Measurements from ENCODE around the gene SLC39A13. TPM values are rescaled to one million over a fixed set of nuclear protein-coding genes. Genes with fewer than 3 reads are reported as not detected.

SLC39A13 gene
- 118 and 133 TPM in 2 replicates for total RNA-seq

DNA sequence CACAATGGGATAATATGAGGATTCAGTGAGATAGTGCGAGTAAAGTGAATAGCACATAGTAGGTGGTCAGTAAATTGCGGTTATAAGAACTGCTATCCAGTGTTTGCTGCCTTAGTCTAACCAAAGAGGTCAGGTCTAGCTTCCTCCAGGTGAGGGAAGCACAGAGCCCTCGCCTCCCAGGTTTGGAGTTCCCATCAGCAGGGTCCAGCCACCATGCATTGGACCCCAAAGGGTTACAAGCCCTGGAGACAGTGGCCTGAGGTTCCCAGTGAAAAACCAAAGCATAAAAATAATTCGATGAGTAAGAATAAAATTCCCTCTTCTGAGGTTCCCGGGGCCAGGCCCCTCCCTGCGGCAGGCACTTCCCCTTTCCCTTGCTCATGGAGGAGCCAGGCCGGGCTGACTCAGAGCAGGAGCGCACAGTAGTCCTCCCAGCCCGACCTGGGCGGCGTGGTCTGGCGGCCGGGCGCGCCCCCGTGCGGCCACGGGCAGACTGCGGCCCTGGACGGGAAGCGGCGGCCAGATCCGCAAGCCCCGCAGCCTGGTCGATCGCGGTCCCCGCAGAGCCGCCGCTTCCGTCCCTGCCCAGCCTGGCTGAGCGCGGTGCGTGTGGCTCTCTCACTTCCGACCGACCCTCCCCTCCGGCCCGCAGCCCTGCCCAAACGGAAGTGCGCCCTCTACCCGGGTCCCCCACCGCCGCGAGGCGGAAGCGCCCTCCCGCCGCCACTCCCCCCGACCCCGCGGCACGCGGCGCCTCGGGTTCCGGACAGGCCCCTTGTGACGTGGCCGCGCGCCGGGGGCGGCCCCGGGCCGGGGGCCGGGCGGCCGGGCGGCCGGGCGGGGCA lies at the start of gene SLC39A13:
Gene SLC39A13 (plus strand): TSS at position 845 of the 845 bp plus-strand sequence. CDS start 1,505 bp downstream, outside the sequence.
- peak; percentile 47 for DNase-seq (ENCODE audit: extremely low read depth, low read depth, low spot score)

DNA sequence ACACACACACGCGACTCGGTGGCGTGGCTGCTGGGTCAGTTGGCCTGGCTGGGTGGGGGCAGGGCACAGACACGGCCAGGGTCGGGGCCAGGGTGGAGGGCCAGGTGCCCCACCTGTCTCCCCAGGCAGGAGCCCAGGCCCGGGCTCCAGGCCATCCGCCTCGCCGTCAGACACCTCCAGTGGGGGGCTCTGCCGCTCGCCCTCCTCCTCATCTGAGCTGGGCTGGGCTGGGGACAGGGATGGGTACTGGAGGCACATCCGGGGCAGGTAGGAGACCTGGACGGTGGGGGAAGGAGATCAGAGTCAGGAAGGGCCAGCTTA lies 49.7 kb upstream of the SLC39A13 start:
- no peak for DNase-seq (ENCODE audit: extremely low read depth, low read depth, low spot score)

DNA sequence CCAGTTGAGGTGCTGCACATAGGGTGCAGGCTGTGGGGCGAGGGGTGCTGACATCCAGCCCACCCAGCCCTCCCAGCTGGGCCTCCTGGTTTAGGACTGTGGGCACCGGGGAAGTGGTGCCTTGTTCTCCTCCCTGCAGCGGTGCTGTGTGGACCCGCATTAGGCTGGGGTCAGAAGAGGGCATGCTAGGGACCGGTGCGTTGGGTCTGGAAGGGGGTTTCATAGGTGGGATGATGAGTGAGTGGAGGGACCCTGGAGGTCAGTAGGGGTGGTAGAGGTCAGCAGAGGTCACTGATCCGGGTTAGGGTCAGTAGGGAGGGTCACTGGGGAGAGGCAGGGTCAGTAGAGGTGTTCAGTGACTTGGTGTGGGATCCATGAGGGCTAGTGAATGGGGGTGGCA lies 49.2 kb upstream of the SLC39A13 start:
- DNase-seq (ENCODE audit: extremely low read depth, low read depth, low spot score), result no peak

DNA sequence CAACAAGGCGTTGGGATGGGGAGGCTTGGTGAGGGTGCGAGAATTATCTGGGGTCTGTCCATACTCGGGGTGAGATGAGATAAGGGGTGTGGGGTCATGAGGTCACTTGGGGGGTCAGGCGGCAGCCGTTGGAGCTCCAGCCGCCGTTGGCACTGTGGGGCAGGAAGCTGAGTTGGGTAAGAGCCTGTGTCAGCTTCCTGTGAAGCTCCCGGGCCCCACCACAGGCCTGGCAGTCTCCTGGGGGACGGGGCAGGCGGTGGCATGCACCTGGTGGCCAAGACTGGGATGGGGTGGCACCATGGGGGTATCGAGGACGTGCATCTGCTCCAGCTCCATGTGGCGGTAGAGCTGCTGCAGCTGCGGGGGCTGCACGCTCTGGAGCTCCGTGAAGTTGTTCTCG lies 48.8 kb upstream of the SLC39A13 start:
- DNase-seq (ENCODE audit: extremely low read depth, low read depth, low spot score), result no peak

DNA sequence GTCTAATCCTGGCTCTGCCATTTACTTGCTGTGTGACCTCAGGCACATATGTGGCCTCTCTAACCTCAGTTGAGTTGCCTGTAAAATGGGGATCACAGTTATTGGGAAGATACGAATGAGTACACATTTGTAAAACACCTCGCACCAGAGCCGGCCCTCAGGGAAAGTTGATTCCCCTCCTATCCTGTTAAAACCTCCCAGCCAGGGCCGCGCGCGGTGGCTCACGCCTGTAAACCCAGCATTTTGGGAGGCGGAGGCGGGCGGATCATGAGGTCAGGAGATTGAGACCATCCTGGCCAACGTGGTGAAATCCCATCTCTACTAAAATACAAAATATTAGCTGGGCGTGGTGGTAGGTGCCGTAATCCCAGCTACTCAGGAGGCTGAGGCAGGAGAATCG lies 48.0 kb upstream of the SLC39A13 start:
- no peak for DNase-seq (ENCODE audit: extremely low read depth, low read depth, low spot score)

DNA sequence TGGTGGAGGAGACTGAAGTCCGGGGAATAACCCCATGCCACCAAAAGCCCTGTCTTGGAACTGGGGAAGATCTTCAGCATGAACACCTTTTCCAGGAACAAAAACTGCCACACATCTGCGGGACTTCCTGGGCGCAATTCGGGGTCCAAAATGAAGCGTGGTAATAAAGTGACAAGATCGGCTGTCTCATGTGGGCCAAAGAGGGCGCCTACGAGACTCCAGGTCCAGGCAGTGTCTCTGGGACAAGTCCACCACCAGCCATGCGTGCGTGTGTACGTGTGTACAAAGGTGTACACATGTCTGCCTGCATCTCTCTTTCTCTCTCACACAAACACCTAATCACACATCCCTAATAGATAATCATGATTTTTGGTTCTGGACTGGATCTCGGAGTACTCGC lies 47.0 kb upstream of the SLC39A13 start:
- no peak for DNase-seq (ENCODE audit: extremely low read depth, low read depth, low spot score)

DNA sequence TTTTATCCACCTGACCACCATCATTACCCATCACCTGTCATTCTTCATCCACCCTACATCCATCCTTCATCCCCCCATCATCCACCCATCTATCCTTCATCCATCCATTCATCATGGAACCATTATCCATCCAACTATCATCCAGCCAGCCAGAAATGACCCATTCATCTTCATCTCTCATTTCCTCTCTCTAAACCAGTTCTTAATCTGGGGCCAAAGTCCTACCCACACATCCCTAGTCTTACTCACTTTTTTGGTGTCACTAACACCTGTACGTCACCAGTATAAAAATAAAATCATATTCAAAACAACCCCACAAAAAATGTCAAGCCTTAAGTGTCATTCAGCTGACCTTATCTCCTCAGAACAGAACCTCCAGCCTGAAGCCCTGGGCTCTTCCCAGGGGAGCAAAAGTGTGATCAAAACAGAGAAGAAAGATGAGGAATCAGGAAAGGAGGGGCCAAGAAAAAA lies 42.3 kb upstream of the SLC39A13 start:
- no peak for DNase-seq (ENCODE audit: extremely low read depth, low read depth, low spot score)

DNA sequence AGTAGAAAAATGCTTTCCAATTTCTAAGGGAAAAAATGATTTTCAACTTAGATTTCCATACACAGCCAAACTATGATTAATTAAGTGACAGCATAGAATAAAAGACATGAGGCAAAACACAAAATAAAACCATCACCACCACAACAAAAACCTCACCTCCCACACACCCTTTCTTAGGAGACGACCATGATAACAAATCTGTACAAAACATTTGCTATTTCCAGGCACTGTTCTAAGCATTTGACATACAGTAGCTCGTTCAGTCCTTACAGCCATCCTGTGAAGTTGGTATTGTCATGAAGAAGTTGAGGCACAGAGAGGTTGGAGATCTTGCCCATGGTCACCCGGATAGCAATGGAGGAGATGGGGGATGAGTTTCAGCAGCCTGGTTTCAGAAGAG lies 38.7 kb upstream of the SLC39A13 start:
- no peak for DNase-seq (ENCODE audit: extremely low read depth, low read depth, low spot score)

DNA sequence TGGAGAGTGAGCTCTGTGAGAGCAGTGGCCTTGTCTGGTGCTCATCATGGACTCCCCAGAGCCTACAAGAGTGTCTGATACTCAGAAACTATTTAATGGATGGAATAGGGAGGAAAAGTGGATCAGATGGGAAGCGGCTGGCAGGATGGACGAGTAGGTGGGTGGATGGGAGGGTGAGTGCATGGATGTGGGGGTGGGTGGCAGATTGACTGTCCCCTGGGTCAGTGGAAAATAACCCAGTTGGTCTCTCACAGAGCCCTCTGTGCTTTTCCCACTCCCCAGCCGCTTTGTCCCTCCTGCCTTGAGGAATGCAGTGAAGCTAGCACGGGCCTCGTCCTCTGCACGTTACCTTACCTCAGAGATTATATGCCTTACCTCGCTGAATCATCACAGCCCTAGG lies 36.0 kb upstream of the SLC39A13 start:
- no peak for DNase-seq (ENCODE audit: extremely low read depth, low read depth, low spot score)

DNA sequence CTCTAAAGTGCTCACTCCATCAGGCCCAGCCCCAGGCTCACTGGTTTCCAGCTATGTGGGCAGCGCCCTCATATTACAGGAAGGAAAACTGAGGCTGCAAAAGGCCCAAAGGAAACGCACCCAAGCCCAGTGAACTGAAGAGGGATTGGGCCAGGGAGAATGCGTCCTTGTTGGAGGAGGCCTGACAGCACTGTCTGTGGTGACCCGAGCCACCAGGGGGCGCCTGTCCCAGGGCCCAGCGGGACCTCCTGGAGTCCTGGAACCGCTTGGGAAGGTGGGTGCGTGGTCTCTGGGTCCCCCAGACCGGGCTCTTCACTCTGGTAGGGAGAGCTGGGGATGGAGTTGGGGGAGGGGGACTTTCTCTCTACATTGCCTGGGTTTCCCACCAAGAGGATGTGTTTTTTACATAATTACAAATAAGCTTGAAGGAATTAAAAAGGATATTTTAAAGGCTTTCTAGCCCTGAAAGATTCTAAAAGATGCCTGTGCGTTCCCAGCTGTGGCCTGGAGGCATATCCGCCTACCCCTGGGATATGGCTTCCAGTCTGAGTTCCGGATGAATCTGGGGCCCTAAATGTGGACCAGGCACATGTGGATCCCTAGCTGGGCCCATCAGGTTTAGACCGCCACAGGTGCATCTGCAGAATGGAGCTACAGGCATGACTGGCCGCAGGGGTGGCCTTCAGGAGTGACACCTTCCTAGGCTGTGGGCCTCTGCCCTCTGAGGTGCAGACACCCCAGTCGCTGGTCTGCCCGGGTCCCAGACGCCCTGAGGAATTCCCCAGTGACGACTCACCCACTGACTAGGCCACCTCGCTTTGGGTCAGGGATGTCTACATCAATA lies 34.3 kb upstream of the SLC39A13 start:
- peak; percentile 23 for DNase-seq (ENCODE audit: extremely low read depth, low read depth, low spot score)

DNA sequence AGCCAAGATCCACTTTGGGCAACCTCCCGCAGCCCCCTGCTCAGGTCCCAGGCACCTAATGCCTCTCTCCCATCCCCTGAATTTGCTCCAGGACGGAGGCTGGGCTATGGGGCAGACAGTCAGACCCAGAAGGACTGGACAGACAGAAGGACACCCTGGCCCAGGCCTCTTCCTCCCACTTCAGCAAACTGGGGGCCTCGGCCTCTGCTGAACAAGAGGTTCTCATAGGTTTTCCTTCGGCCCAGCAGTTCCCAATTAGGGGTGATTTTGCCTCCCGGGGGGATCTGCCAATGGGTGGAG lies 33.7 kb upstream of the SLC39A13 start:
- no peak for DNase-seq (ENCODE audit: extremely low read depth, low read depth, low spot score)

DNA sequence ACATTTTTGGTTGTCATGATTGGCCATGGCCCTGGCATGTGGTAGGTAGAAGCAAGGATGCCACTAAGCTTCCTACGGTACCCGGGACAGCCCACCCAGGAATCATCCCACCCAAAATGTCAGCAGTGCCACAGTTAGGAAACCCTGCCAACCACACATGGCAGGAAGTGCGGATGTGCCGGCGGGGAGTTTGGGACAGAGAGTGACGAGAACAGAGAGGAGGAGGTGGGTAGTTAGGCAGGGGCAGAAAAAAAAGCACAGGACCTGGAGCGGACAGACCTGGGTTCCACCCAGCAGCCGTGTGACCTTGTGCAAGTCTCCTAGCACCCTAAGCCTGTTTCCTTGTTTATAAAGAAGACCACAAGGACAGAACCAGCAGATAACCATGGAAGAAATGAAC lies 33.4 kb upstream of the SLC39A13 start:
- DNase-seq (ENCODE audit: extremely low read depth, low read depth, low spot score), result no peak

DNA sequence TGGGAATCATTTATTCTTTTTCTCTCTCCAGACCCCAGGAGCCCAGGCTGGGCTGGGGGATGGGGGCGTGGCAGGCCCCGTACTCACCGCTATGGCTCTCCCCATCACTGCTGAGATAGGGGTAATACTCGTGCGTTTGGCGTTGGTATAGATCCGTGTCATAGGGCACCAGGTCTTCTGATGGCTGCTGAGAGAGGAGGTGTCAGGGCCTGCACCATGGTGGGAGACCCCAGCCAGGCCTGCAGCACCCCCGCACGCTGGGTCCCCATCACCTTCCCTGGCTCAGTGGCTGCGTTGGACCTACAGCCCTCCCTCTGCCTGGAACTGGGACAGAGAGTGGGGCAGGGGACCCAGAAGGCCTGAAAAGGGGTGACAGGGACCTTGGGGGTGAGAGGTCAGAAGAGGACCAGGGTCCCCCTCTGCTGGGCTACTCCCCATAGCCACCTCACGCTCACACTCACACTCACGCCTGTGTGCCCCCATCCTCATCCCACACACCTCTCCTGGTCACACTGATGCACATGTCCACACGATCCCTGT lies 32.8 kb upstream of the SLC39A13 start:
- DNase-seq (ENCODE audit: extremely low read depth, low read depth, low spot score), result no peak

DNA sequence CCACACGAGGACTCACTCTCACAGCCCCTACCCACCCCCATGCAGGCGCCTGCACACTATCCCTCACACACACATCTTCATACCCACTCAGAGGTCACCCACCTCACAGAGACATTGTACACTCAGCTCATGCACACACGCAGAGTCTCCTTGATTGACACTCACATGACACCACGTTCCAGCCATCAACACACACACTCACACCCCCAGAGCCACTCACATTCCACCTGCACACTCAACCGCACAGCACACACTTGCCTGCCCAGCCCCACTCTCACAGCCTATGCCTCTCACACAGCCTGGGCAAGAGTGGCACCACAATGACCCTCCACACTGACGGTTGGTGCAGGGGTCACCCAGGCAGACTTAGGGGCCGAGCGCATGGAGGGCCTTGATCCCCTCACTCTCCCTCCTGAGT lies 32.3 kb upstream of the SLC39A13 start:
- DNase-seq (ENCODE audit: extremely low read depth, low read depth, low spot score), result no peak

DNA sequence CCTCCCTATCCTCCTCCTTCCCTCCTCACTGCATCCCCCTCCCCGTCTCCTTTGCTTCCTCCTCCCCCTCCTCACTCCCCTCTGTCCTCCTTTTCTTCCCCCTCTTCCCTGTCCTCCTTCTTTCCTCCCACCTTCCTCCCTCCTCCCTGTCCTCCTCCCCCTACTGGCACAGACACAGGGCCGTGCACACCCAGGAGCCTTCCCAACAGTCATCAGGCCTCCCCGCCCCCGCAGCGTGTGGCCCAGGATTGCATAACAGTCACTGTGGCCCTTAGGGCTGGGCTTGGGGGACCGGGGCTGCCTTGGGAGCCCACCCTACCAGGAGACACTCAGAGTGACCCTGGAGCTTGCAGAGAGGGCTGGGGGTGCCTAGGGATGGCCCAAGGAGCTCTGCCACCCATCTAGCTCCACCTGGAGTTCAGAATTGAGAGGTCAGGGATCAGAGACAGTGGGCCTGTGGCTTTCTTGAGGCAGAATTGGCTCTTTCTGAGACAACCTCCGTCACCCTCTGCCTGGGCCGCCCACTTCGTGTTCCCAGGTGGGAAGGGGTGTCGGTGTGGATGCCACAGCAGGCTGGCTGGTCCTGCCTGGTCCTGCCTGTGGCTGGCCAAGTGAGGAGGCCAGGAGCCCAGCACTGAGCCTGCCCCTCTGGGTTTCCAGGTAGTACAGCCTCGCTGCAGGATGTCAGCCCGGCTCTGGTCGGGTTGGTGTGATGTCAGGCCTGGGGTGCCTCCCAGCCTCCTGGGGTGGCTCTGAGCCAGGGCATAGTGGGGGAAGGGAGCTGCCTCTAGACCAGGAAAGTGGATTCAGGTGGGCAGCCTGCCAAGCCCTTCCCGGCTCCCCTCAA lies 31.6 kb upstream of the SLC39A13 start:
- no peak for DNase-seq (ENCODE audit: extremely low read depth, low read depth, low spot score)

DNA sequence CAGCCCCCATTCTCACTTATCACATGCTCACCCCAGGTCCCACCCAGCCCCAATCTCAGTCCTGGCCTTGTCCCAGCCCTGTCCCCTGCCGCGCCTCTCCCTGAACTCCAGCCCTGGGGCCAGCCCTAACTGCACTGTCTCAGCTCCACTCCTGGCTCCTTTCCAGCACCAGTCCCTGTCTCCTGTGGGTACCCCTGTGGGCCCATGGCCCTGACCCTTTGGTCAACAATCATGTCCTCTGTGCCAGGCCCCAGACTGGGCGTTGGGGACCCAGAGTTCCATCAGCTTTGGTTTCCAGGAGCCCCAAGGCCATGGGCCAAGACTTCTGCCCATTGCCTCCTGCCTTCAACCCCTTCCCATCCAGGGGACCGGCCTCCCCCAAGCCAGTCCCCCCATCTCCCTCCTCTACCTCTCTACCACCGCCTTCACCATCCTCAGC lies 30.8 kb upstream of the SLC39A13 start:
- DNase-seq (ENCODE audit: extremely low read depth, low read depth, low spot score), result no peak

DNA sequence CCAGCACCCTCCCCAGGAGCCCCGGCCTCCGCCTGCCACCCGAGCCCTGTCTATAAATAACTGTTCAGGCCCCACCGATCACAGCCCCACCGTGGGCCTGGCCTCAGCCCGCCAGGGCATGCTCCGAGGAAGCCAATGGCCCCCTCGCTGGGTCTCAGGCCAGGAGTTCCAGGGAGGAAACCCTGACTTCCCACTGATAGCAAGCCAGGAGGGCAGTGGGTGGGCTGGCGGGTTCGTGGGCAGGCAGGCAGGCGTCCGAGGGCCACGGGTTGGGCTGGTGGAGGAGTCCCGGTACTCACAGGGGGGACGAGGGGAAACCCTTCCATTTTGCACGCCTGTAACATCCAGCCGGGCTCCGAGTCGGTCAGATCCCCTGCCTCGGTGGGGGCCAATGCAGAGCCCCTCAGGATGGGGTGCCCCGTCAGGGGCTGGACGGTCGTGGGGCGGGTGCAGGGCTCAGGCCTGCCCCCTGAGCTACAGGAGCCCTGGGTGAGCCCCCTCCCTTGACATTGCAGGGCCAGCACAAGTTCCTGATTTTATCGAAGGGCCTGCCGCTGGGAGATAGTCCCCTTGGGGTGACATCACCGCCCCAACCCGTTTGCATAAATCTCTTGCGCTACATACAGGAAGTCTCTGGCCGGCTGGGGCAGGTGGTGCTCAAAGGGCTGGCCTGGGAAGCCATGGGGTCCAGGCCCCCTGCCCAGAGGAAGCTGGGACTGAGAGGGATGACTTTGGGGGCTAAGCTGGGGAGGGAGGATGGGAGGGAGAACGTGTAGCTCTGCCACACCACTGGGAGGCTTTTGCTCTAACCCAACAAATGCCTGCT lies 30.2 kb upstream of the SLC39A13 start, which contains the start of gene SPI1:
Gene SPI1 (minus strand): TSS at position 538 of the 826 bp plus-strand sequence. CDS start 194 bp downstream, at position 344.
- no peak for DNase-seq (ENCODE audit: extremely low read depth, low read depth, low spot score)

DNA sequence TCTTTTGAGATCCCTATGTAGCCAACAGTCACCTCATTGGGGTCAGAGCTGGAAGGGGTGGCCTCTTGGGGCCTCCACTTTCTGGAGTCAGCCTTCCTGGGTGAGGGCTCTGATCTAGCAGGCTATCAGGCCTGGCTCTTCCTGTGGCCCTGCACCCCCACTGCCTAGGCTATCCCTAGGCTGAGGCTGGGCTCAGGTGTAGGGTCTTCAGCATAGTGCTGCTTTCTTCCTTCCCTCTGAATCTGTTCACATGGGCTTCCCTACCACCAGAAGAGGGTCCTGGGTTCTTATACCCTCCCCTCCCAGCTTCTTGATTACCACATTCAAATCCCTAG lies 29.6 kb upstream of the SLC39A13 start:
- DNase-seq (ENCODE audit: extremely low read depth, low read depth, low spot score), result no peak

DNA sequence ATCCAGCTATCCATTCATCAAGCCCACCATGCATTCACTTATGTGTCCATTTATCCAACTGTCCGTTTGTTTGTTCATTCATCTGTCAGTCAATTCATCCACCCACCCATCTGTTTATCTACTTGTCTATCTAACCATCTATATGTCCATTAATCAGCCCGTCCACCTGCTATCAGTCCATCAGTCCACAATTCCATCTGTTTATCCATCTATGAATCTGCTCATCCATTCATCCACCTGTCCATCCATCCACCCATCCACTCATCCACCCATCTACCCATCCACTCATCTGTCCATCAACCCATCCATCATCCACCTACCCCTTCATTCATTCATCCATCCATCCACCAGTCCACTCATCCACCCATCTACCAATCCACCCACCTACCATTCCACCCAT lies 29.1 kb upstream of the SLC39A13 start:
- DNase-seq (ENCODE audit: extremely low read depth, low read depth, low spot score), result no peak

DNA sequence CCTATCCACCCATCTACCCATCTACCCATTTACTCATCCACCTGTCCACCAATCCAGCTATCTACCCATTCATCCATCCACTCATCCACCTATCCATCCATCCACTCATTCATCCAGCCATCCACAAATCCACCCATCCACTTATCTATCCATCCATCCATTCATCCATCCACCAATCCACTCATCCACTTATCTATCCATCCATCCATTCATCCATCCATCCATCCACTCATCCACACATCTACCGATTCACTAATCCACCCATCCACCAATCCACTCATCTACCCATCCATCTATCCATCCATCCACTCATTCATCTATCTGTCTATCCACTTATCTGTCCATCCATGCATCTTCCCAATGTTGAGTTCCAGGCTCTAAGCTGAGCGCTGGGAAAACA lies 28.3 kb upstream of the SLC39A13 start:
- no peak for DNase-seq (ENCODE audit: extremely low read depth, low read depth, low spot score)

Data from glomerular endothelial cell (primary cell).